ENCODE data around the gene SEC61A1.

SEC61A1 gene

DNA sequence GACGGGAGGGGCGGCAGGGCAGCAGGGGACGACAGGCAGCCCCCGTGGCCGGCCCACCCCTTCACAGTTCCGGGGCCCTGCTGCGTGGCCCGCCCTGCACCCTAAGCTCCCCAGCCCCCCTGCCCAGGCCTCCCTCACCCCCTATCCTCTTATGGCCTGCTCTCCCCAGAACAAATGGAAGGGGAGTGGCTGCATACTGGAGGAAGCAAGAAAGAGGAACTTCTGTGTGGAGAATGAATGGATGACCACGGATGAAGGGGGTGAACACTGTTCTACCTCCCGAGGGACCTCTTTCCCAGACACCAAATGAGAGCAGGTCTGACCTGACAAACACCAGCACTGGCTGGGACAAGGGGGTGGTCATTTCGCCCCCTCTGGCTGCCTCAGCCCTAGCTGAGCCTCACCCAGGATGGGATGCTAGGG is 25.0 kb downstream of the SEC61A1 start:
- TF ChIP-seq, protein P1, sequence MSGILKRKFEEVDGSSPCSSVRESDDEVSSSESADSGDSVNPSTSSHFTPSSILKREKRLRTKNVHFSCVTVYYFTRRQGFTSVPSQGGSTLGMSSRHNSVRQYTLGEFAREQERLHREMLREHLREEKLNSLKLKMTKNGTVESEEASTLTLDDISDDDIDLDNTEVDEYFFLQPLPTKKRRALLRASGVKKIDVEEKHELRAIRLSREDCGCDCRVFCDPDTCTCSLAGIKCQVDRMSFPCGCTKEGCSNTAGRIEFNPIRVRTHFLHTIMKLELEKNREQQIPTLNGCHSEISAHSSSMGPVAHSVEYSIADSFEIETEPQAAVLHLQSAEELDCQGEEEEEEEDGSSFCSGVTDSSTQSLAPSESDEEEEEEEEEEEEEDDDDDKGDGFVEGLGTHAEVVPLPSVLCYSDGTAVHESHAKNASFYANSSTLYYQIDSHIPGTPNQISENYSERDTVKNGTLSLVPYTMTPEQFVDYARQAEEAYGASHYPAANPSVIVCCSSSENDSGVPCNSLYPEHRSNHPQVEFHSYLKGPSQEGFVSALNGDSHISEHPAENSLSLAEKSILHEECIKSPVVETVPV (CRISPR knock-in tag; IDR thresholded peaks at IDR 0.05), result no peak
- TF ChIP-seq ESRRG (CRISPR knock-in tag; IDR thresholded peaks at IDR 0.05) (no peak), CSDC2 (CRISPR knock-in tag; IDR thresholded peaks at IDR 0.05) (no peak), ISL1 (CRISPR knock-in tag; IDR thresholded peaks at IDR 0.05) (no peak), ZFP30 (CRISPR knock-in tag; IDR thresholded peaks at IDR 0.05) (no peak), ZNF70 (CRISPR knock-in tag; IDR thresholded peaks at IDR 0.05) (no peak), ZC3H10 (CRISPR knock-in tag; IDR thresholded peaks at IDR 0.05) (no peak), PPARA (CRISPR knock-in tag; IDR thresholded peaks at IDR 0.05; ENCODE audit: borderline replicate concordance) (no peak), RARB (CRISPR knock-in tag; IDR thresholded peaks at IDR 0.05) (no peak), GLIS3 (CRISPR knock-in tag; IDR thresholded peaks at IDR 0.05) (no peak), TOX (CRISPR knock-in tag; IDR thresholded peaks at IDR 0.05; ENCODE audit: borderline replicate concordance) (no peak), ZNF8 (CRISPR knock-in tag; IDR thresholded peaks at IDR 0.05) (no peak), SNAI2 (CRISPR knock-in tag; IDR thresholded peaks at IDR 0.05) (no peak), ZFP3 (CRISPR knock-in tag; IDR thresholded peaks at IDR 0.05) (no peak), BACH2 (CRISPR knock-in tag; IDR thresholded peaks at IDR 0.05; ENCODE audit: borderline replicate concordance) (no peak)
- TF ChIP-seq, protein P2, sequence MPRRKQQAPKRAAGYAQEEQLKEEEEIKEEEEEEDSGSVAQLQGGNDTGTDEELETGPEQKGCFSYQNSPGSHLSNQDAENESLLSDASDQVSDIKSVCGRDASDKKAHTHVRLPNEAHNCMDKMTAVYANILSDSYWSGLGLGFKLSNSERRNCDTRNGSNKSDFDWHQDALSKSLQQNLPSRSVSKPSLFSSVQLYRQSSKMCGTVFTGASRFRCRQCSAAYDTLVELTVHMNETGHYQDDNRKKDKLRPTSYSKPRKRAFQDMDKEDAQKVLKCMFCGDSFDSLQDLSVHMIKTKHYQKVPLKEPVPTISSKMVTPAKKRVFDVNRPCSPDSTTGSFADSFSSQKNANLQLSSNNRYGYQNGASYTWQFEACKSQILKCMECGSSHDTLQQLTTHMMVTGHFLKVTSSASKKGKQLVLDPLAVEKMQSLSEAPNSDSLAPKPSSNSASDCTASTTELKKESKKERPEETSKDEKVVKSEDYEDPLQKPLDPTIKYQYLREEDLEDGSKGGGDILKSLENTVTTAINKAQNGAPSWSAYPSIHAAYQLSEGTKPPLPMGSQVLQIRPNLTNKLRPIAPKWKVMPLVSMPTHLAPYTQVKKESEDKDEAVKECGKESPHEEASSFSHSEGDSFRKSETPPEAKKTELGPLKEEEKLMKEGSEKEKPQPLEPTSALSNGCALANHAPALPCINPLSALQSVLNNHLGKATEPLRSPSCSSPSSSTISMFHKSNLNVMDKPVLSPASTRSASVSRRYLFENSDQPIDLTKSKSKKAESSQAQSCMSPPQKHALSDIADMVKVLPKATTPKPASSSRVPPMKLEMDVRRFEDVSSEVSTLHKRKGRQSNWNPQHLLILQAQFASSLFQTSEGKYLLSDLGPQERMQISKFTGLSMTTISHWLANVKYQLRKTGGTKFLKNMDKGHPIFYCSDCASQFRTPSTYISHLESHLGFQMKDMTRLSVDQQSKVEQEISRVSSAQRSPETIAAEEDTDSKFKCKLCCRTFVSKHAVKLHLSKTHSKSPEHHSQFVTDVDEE (CRISPR knock-in tag; IDR thresholded peaks at IDR 0.05), result no peak
- TF ChIP-seq, protein P3, sequence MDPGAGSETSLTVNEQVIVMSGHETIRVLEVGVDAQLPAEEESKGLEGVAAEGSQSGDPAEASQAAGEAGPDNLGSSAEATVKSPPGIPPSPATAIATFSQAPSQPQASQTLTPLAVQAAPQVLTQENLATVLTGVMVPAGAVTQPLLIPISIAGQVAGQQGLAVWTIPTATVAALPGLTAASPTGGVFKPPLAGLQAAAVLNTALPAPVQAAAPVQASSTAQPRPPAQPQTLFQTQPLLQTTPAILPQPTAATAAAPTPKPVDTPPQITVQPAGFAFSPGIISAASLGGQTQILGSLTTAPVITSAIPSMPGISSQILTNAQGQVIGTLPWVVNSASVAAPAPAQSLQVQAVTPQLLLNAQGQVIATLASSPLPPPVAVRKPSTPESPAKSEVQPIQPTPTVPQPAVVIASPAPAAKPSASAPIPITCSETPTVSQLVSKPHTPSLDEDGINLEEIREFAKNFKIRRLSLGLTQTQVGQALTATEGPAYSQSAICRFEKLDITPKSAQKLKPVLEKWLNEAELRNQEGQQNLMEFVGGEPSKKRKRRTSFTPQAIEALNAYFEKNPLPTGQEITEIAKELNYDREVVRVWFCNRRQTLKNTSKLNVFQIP (CRISPR knock-in tag; IDR thresholded peaks at IDR 0.05; ENCODE audit: borderline replicate concordance, low read depth), result no peak
- TF ChIP-seq, protein P4, sequence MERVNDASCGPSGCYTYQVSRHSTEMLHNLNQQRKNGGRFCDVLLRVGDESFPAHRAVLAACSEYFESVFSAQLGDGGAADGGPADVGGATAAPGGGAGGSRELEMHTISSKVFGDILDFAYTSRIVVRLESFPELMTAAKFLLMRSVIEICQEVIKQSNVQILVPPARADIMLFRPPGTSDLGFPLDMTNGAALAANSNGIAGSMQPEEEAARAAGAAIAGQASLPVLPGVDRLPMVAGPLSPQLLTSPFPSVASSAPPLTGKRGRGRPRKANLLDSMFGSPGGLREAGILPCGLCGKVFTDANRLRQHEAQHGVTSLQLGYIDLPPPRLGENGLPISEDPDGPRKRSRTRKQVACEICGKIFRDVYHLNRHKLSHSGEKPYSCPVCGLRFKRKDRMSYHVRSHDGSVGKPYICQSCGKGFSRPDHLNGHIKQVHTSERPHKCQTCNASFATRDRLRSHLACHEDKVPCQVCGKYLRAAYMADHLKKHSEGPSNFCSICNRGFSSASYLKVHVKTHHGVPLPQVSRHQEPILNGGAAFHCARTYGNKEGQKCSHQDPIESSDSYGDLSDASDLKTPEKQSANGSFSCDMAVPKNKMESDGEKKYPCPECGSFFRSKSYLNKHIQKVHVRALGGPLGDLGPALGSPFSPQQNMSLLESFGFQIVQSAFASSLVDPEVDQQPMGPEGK (CRISPR knock-in tag; IDR thresholded peaks at IDR 0.05; ENCODE audit: borderline replicate concordance), result no peak
- TF ChIP-seq, protein P5, sequence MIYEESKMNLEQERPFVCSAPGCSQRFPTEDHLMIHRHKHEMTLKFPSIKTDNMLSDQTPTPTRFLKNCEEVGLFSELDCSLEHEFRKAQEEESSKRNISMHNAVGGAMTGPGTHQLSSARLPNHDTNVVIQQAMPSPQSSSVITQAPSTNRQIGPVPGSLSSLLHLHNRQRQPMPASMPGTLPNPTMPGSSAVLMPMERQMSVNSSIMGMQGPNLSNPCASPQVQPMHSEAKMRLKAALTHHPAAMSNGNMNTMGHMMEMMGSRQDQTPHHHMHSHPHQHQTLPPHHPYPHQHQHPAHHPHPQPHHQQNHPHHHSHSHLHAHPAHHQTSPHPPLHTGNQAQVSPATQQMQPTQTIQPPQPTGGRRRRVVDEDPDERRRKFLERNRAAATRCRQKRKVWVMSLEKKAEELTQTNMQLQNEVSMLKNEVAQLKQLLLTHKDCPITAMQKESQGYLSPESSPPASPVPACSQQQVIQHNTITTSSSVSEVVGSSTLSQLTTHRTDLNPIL (CRISPR knock-in tag; IDR thresholded peaks at IDR 0.05; ENCODE audit: low read depth), result no peak
- ATAC-seq, result no peak

DNA sequence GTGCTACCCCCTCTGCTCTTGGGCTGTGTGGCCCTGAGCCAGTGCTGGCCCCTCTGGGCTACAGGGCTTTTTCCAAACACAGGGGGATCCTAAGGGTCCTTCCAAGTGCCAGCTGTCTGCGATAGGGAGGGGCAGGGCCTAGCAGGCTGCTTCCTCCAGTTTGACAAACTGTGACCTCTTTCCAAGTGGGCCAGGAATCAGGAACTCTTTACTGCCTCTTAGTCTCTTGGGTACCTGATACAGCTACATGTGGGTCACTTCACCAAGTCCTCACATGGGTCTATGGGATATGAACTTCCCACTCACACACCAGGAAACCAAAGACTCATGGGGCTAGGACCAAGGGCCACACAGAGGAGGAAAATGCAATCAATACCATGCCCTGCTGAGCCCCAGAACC is 25.4 kb downstream of the SEC61A1 start:
- no peak for ATAC-seq
- TF ChIP-seq, protein P3 (CRISPR knock-in tag; IDR thresholded peaks at IDR 0.05; ENCODE audit: borderline replicate concordance, low read depth), result no peak

DNA sequence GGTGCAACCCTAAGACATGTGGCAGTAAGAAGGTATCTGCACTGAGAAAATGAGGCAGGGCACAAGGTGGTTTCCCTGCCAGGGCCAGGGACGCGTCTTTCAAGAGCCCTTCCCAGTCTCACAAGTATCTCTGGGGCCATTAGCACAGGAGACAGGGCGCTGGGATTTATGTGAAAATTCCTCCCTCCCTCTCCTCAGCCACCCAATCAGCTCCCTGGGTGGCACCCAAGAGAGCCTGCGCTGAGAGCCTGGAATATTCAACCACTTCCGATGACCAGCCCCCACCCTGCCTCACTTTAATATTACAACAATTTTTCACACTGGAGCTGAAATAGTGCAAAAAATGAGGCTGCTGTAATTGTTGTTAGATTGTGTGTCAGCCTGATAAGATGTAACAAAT is 26.1 kb downstream of the SEC61A1 start:
- no peak for ATAC-seq

More for the DNA sequence above, 26.1 kb downstream of the SEC61A1 start:
- no peak for TF ChIP-seq RARB (CRISPR knock-in tag; IDR thresholded peaks at IDR 0.05)
- no peak for TF ChIP-seq BACH2 (CRISPR knock-in tag; IDR thresholded peaks at IDR 0.05; ENCODE audit: borderline replicate concordance)
- TF ChIP-seq, protein P1 (CRISPR knock-in tag; IDR thresholded peaks at IDR 0.05), result no peak
- TF ChIP-seq ARNTL (CRISPR knock-in tag; IDR thresholded peaks at IDR 0.05; ENCODE audit: borderline replicate concordance, low read depth), result no peak
- TF ChIP-seq ZNF565 (CRISPR knock-in tag; conservative IDR thresholded peaks at IDR 0.05; ENCODE audit: low read depth), result no peak

All from SK-N-SH treated with all-trans-retinoic acid at 6 μM for 48 hours (cell line).